Measurements from ENCODE around the gene PRODH2.

PRODH2 gene

DNA sequence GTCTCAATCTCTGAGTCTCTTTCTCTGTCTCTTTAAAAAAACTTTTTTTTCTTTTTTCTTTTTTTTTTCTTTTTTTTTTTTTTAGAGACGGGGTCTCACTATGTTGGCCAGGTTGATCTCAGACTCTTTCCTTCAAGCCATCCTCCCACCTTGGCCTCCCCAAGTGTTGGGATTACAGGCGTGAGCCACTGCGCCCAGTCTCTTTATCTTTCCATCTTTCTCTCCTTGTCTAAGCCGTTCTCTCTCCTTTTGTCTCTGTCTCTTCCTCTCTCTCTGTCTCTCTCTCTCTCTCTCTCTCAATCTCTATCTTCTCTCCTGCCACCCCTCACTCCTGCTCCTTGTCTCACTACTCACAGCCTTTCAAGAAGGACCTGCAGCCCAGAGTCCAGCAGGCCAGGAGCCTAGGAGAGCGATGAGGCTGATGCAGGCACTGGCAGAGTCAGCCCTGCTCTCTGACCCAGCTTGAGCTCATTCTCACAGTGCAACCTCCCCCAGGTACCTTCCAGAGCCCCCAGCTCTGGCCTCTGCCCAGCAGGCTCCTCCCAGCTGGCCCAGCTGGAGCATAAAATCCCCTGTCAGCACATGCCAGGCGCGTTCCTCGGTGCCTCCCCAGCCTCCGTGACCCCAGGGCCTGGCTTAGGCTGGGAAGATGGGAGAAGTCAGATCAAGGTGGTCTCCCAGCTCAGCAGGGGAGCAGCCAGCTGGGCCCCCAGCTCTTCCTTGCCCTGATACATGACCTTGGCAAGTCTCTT is 39.6 kb upstream of the PRODH2 start, which contains the start of gene NPHS1:
Gene NPHS1, minus strand, starts transcription at position 476 of the 752 bp plus-strand sequence. CDS start 667 bp downstream, outside the sequence.
- Histone ChIP-seq H2AFZ (ENCODE audit: low read depth) (no peak within 1 kb of the TSS), H4K20me1 (ENCODE audit: insufficient read depth) (no peaks in the 10 kb centered on the region), H3K4me3 (IDR thresholded peaks at IDR 0.05; ENCODE audit: insufficient read depth, low read depth, low read length) (no peak within 1 kb of the TSS), H3K27ac (no peak within 1 kb of the TSS), H3K27me3 (ENCODE audit: insufficient read depth, low read depth) (peaks cover 75% of the 10 kb centered on the region), H3K9ac (no peak within 1 kb of the TSS), H3K79me2 (ENCODE audit: insufficient read depth, low read depth) (no peaks in the 10 kb centered on the region), H3K4me1 (ENCODE audit: low read depth, poor library complexity, severe bottlenecking) (no peaks in the 10 kb centered on the region), H3K4me2 (no peak within 1 kb of the TSS), H3K36me3 (ENCODE audit: insufficient read depth) (no peaks in the 10 kb centered on the region)
- TF ChIP-seq, protein P1, sequence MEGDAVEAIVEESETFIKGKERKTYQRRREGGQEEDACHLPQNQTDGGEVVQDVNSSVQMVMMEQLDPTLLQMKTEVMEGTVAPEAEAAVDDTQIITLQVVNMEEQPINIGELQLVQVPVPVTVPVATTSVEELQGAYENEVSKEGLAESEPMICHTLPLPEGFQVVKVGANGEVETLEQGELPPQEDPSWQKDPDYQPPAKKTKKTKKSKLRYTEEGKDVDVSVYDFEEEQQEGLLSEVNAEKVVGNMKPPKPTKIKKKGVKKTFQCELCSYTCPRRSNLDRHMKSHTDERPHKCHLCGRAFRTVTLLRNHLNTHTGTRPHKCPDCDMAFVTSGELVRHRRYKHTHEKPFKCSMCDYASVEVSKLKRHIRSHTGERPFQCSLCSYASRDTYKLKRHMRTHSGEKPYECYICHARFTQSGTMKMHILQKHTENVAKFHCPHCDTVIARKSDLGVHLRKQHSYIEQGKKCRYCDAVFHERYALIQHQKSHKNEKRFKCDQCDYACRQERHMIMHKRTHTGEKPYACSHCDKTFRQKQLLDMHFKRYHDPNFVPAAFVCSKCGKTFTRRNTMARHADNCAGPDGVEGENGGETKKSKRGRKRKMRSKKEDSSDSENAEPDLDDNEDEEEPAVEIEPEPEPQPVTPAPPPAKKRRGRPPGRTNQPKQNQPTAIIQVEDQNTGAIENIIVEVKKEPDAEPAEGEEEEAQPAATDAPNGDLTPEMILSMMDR (conservative IDR thresholded peaks at IDR 0.05; ENCODE audit: low read depth, low read length), result no peak

DNA sequence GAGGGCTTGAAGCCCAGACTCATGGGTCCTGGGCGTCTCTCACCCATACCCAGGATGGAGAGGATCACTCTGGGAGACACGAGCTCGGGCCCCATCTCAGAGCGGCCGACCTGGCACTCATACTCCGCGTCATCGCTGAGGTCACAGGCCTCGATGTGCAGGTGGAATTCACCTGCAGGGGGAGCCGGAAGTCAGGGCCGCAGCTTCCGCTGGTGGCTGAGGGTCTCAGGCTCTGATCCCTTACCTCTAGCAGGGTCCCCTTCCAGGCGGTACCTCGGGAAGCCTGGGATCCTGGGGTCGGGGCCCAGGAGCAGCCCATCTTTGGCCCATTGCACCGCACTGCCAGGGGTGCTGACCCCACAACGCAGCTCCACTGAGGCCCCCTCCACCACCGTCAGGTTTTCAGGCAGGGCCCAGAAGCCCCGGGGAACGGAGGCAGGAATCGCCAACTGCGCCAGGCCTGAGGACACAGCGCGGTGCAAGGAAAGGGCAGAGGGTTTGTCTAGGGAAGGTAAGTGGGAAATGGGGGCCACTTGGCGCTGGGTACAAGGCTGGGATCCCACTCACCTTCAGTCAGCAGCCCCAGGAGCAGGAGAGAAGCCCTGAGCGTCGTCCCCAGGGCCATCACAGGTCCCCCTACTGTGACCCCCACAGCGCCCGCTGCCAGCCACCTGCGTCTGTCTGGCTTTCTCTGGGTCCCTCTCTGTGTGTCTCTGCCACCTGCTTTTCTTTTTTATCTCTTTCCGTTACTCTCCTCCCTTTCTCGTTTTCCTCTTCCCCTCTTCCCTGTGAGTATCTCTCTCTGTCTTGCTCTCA is 38.8 kb upstream of the PRODH2 start:
- H3K4me1 ChIP-seq (ENCODE audit: low read depth, poor library complexity, severe bottlenecking), result no peaks in the 10 kb centered on the region
- TF ChIP-seq, protein P1 (conservative IDR thresholded peaks at IDR 0.05; ENCODE audit: low read depth, low read length), result no peak
- peaks cover 73% of the 10 kb centered on the region for H3K27me3 ChIP-seq (ENCODE audit: insufficient read depth, low read depth)
- H3K4me3 ChIP-seq (IDR thresholded peaks at IDR 0.05; ENCODE audit: insufficient read depth, low read depth, low read length), result no peak overlapping the region
- no peaks in the 10 kb centered on the region for H4K20me1 ChIP-seq (ENCODE audit: insufficient read depth)
- no peak overlapping the region for H2AFZ ChIP-seq (ENCODE audit: low read depth)
- H3K36me3 ChIP-seq (ENCODE audit: insufficient read depth), result no peaks in the 10 kb centered on the region
- H3K4me2 ChIP-seq, result no peak overlapping the region
- H3K27ac ChIP-seq, result no peak overlapping the region
- no peaks in the 10 kb centered on the region for H3K79me2 ChIP-seq (ENCODE audit: insufficient read depth, low read depth)
- H3K9ac ChIP-seq, result no peak overlapping the region

DNA sequence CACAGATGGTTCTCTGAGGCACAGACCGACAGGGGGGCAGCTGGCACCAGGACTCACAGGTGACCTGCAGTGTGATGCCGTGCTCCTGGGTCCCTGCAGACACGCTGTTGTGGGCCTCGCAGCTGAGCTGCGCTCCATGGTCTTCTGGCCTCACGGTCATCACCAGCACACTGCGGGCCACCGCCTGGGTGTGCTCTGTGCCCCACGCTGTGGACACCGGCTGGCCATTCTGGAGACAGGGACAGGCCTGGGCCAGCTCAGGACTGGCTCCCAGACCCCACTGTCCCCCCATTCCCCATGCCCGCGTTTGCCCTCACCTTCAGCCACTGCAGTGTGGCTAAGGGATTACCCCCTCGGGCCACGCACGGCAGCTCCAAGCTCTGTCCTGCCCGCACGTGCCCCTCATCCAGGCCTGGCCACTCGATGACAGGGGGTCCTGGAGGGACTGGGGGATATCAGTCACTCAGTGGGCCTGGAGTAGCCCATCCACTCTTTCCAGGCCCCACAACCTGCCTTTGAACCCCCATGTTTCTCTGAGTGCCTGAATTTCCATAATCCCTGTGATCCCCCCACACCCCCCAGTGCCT is 36.4 kb upstream of the PRODH2 start:
- H3K27me3 ChIP-seq (ENCODE audit: insufficient read depth, low read depth), result peaks cover 62% of the 10 kb centered on the region
- TF ChIP-seq, protein P1 (conservative IDR thresholded peaks at IDR 0.05; ENCODE audit: low read depth, low read length), result no peak
- no peak overlapping the region for H3K4me3 ChIP-seq (IDR thresholded peaks at IDR 0.05; ENCODE audit: insufficient read depth, low read depth, low read length)
- no peaks in the 10 kb centered on the region for H3K79me2 ChIP-seq (ENCODE audit: insufficient read depth, low read depth)
- no peak overlapping the region for H3K27ac ChIP-seq
- H3K36me3 ChIP-seq (ENCODE audit: insufficient read depth), result no peaks in the 10 kb centered on the region
- H3K4me1 ChIP-seq (ENCODE audit: low read depth, poor library complexity, severe bottlenecking), result no peaks in the 10 kb centered on the region
- H2AFZ ChIP-seq (ENCODE audit: low read depth), result no peak overlapping the region
- H3K9ac ChIP-seq, result no peak overlapping the region
- H3K4me2 ChIP-seq, result no peak overlapping the region
- no peaks in the 10 kb centered on the region for H4K20me1 ChIP-seq (ENCODE audit: insufficient read depth)

DNA sequence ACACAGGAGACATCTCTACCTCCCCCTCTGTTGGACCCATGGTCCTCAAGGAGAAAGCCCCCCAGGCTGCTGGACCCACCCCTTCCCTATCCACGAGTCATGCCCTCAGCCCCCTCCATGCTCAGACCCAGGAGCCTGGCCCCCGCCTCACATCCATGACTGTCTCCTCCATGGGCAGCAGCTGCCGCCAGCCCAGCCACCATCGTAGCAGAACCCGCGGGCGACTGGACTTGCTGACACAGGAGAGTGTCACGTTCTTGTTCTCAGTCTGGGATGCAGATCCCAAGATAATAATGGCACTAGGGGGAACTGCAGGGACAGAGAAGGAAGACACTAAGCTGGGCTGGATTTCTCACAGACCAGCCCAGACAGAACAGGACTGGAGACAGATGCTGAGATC is 35.8 kb upstream of the PRODH2 start:
- no peaks in the 10 kb centered on the region for H3K36me3 ChIP-seq (ENCODE audit: insufficient read depth)
- no peaks in the 10 kb centered on the region for H3K4me1 ChIP-seq (ENCODE audit: low read depth, poor library complexity, severe bottlenecking)
- H3K4me3 ChIP-seq (IDR thresholded peaks at IDR 0.05; ENCODE audit: insufficient read depth, low read depth, low read length), result no peak overlapping the region
- TF ChIP-seq, protein P1 (conservative IDR thresholded peaks at IDR 0.05; ENCODE audit: low read depth, low read length), result no peak
- no peak overlapping the region for H3K9ac ChIP-seq
- H3K27me3 ChIP-seq (ENCODE audit: insufficient read depth, low read depth), result peaks cover 62% of the 10 kb centered on the region
- no peaks in the 10 kb centered on the region for H4K20me1 ChIP-seq (ENCODE audit: insufficient read depth)
- no peak overlapping the region for H3K4me2 ChIP-seq
- no peak overlapping the region for H2AFZ ChIP-seq (ENCODE audit: low read depth)
- no peaks in the 10 kb centered on the region for H3K79me2 ChIP-seq (ENCODE audit: insufficient read depth, low read depth)
- H3K27ac ChIP-seq, result no peak overlapping the region
